Peyer's patch (tissue), 4 donors: ENCODE results near the gene MSANTD3. TPM values are rescaled to one million over a fixed set of nuclear protein-coding genes. Genes with fewer than 3 reads are reported as not detected.

ENCODE experiments used
- DNase-seq, 3 donors: peaks; one replicate each; pipeline ENCODE4 v3.0.0-alpha.2; 2017 to 2019
- H3K27ac ChIP-seq, 4 donors: fragments of 200-600 bp; sonication (generic); one replicate each; pipeline ENCODE4 v1.5.1; 2016 to 2019
- H3K27me3 ChIP-seq, 2 donors: fragments of 200-600 bp; sonication (generic); one replicate each; pipeline ENCODE4 v1.5.1; 2019
- H3K36me3 ChIP-seq, 3 donors: fragments of 200-600 bp; sonication (generic); one replicate each; pipeline ENCODE4 v1.5.1; 2016 to 2019
- H3K4me1 ChIP-seq, 4 donors: fragments of 200-600 bp; sonication (generic); one replicate each; pipeline ENCODE4 v1.5.1; 2016 to 2019
- H3K4me3 ChIP-seq, 4 donors: fragments of 200-600 bp; sonication (generic); 1 replicate in 3 of 4; 2 replicates in 1 of 4; pipeline ENCODE4 v1.5.1; 2016 to 2019; ENCODE audit warnings: mild to moderate bottlenecking in 1 of 4
- H3K9me3 ChIP-seq, 4 donors: fragments of 200-600 bp; sonication (generic); one replicate each; pipeline ENCODE4 v1.5.1; 2016 to 2019; ENCODE audit warnings: mild to moderate bottlenecking in 1 of 4
- POLR2A ChIP-seq, 2 donors: fragments of 450-650 bp; IDR thresholded peaks; one replicate each; pipeline ENCODE4 v1.5.1; 2017; ENCODE audit warnings: antibody characterized with exemption in 2 of 2, mild to moderate bottlenecking in 2 of 2, moderate library complexity in 2 of 2
- total RNA-seq, 4 donors: library from RNA; depleted of rRNA; stranded (reverse); fragments of >200 nt; gene quantifications; one replicate each; pipeline ENCODE4 v1.1.0, GENCODE V29; 2016
- TF ChIP-seq, protein P1 (sequence below), 6 experiments: fragments of 450-650 bp in 4 of 6; fragments of 200-600 bp in 2 of 6; sonication (generic) in 1 of 6; IDR thresholded peaks; one replicate each; pipeline ENCODE4 v1.5.1; 2017 to 2019; ENCODE audit warnings: antibody characterized with exemption in 6 of 6, mild to moderate bottlenecking in 3 of 6, moderate library complexity in 1 of 6

The MSANTD3 gene
- total RNA-seq, 4 donors from 2014 or later = 5.5 to 37.1 (median 9.5) TPM

DNA sequence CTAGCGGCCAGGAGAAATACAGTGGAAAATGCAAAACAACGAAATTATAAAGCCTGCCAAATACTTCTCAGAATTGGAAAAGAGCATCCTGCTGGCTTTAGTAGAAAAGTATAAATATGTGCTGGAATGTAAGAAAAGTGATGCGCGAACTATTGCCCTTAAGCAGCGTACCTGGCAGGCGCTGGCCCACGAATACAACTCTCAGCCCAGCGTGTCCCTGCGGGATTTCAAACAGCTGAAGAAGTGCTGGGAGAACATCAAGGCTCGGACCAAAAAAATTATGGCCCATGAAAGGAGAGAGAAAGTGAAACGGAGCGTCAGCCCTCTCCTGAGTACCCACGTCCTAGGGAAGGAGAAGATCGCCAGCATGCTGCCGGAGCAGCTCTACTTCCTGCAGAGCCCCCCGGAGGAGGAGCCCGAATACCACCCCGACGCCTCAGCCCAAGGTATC is 15.0 kb downstream of the MSANTD3 start:
- H3K4me3 ChIP-seq = no peak overlapping the region
- no peak for TF ChIP-seq POLR2A (IDR thresholded peaks at IDR 0.05)
- TF ChIP-seq, protein P1, sequence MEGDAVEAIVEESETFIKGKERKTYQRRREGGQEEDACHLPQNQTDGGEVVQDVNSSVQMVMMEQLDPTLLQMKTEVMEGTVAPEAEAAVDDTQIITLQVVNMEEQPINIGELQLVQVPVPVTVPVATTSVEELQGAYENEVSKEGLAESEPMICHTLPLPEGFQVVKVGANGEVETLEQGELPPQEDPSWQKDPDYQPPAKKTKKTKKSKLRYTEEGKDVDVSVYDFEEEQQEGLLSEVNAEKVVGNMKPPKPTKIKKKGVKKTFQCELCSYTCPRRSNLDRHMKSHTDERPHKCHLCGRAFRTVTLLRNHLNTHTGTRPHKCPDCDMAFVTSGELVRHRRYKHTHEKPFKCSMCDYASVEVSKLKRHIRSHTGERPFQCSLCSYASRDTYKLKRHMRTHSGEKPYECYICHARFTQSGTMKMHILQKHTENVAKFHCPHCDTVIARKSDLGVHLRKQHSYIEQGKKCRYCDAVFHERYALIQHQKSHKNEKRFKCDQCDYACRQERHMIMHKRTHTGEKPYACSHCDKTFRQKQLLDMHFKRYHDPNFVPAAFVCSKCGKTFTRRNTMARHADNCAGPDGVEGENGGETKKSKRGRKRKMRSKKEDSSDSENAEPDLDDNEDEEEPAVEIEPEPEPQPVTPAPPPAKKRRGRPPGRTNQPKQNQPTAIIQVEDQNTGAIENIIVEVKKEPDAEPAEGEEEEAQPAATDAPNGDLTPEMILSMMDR (IDR thresholded peaks at IDR 0.05) = no peak
- DNase-seq = no peak

DNA sequence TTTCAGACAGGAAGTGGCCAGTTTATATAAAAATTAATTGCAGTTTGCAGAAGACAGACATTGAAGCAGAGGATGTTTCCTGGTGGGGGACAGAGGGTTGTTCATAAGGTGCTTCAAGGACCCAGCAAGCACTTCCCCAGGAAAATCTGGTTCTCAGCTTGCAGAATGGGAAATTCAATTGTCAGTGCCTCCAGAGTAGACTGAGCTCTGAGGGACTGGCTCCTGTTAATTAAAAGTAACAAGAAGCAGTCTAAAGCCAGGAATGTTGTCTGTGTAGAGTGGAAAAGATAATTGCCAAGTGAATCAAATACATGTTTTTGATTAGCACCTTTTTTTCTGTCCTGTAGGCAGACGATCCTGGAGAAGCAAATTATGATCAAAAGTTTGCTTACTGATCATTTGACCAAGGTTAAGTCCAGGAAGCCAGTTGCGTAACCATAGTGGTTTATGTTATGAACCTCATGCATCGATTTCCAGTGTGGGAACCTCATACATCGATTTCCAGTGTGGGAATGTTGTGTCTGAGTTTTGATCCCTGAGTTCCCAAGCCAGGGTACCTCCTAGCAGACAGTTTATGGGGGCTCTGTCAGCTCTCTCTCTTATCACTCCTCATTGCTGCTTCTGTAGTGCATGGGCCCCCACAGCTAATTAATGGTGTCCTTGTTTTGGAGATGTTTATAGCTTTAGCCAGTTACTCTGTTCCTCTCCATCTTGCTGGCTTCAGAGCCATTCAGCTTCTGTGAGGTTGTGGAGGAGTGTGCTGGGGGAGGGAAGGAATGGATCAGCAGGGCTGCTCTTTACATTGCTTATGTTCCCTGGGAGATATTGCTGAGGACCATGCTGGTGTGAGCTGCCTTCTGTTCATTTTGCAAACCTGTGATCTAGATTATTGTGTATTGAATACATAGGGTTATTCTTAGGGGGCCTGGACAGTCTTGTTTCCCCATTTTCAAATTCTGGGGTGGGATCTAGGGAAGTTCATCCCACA is 17.1 kb downstream of the MSANTD3 start:
- Histone ChIP-seq H3K4me3 (no peak overlapping the region), H3K9me3 (no peaks in the 10 kb centered on the region), H3K4me1 (no peaks in the 10 kb centered on the region), H3K27me3 (no peaks in the 10 kb centered on the region), H3K36me3 (no peaks in the 10 kb centered on the region), H3K27ac (no peak overlapping the region)
- DNase-seq = no peak
- TF ChIP-seq POLR2A (IDR thresholded peaks at IDR 0.05) = no peak
- TF ChIP-seq, protein P1 (IDR thresholded peaks at IDR 0.05) = no peak

More for the DNA sequence above, 15.0 kb downstream of the MSANTD3 start:
- Histone ChIP-seq H3K36me3 (no peaks in the 10 kb centered on the region), H3K27me3 (no peaks in the 10 kb centered on the region), H3K9me3 (no peaks in the 10 kb centered on the region), H3K4me1 (no peaks in the 10 kb centered on the region), H3K27ac (no peak overlapping the region)

DNA sequence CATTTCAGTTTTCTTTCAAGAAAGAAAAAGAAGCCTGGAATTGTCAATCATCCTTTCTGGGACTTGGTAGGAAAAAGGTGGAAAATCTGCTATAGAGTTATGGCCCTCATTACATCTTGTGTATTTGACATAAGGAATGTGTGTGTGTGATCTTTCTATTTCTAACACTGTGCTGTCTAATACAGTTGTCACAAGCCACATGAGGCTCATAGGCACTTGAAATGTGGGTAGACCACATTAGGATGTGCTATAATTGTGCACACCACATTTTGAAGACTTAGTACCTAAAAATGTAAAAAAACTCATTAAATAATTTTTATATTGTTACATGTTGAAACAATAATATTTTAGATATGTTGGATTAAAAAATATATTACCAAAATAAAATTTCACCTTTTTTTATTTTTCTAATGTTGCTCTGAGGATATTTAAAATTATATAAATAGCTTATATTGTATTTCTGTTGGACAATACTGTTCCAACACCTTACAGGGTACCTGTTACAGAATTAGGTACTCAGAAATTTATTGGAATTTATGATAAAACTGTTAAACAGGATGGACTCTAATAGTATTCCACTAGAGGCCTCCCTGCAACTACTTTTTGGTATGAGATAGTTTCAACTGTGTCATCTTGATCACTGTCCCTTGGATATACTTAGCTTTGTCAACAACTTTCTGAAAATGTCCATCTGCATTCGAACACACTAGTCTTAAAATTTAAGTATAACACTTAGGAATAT is 18.4 kb downstream of the MSANTD3 start:
- Histone ChIP-seq H3K27ac (no peak overlapping the region), H3K27me3 (no peaks in the 10 kb centered on the region), H3K9me3 (no peaks in the 10 kb centered on the region), H3K36me3 (no peaks in the 10 kb centered on the region), H3K4me1 (no peaks in the 10 kb centered on the region), H3K4me3 (no peak overlapping the region)
- DNase-seq = no peak
- TF ChIP-seq, protein P1 (IDR thresholded peaks at IDR 0.05) = no peak
- TF ChIP-seq POLR2A (IDR thresholded peaks at IDR 0.05) = no peak

DNA sequence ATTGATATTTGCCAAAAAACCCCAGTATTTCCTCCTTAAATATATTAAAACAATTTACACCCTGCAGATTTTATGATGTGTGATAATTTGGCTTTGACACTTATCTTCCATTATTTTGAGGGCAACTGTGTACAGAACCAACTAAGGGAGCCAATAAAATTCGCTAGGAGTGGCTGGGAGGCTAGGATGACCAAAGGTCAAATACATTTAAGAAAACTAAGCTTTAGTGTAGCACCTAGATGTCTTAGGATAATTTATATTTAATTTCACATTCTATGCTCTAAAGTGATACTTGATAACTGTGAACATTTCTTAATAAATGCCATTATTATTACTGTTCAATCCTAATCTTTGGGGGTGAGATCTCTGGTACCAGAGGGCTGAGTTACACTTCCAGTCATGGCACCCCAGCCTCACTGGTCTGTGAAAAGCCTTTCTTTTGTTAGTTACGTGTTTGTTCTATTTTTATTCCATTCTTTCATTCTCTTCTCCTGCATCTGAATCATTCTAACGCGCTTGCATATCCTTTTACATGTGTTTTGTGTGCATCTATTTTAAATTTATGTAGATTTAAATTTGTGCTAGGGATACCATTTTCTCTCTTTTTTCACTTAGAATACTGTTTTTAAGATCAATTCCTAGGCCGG is 19.1 kb downstream of the MSANTD3 start:
- TF ChIP-seq POLR2A (IDR thresholded peaks at IDR 0.05) = no peak
- TF ChIP-seq, protein P1 (IDR thresholded peaks at IDR 0.05) = no peak
- H3K27ac ChIP-seq = no peak overlapping the region
- no peaks in the 10 kb centered on the region for H3K9me3 ChIP-seq
- no peaks in the 10 kb centered on the region for H3K4me1 ChIP-seq
- no peaks in the 10 kb centered on the region for H3K27me3 ChIP-seq
- H3K4me3 ChIP-seq = no peak overlapping the region
- DNase-seq = no peak
- H3K36me3 ChIP-seq = no peaks in the 10 kb centered on the region

DNA sequence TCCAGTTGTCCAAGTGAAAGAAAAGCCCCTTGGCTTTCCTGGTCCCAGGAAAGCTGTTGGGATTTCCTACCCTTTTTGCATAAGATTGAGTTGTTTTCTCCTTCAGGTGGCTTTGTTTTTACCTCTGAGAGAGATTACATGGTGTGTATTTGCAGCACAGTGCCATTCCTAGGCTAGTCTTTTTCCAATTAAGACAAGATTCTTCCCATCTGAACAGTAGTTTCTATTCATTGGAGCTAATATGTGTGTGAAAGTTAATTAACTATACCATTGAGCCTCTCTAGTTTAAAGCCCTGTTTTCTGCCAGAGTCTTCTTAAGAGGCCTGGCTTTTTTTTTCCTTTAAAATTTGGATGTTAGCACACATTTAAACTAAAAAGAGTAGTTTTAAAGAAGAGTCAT is 20.1 kb downstream of the MSANTD3 start:
- H3K9me3 ChIP-seq = no peaks in the 10 kb centered on the region
- no peaks in the 10 kb centered on the region for H3K4me1 ChIP-seq
- H3K27me3 ChIP-seq = no peaks in the 10 kb centered on the region
- TF ChIP-seq POLR2A (IDR thresholded peaks at IDR 0.05) = no peak
- TF ChIP-seq, protein P1 (IDR thresholded peaks at IDR 0.05) = no peak
- H3K36me3 ChIP-seq = no peaks in the 10 kb centered on the region
- H3K27ac ChIP-seq = no peak overlapping the region
- DNase-seq = no peak
- no peak overlapping the region for H3K4me3 ChIP-seq
